Measurements from ENCODE around the gene PTTG1. TPM values are rescaled to one million over a fixed set of nuclear protein-coding genes. Genes with fewer than 3 reads are reported as not detected.
A peak's percentile ranks its signal among the peaks of the same experiment; 100 is the strongest.

PTTG1 gene
- total and polyA plus RNA-seq, 9 of the 15 experiments (the other 6 are each of a cell fraction or from before 2014, with no cell fraction given), result 193 to 1,088 (median 349) TPM

- TF ChIP-seq NRF1 (conservative IDR thresholded peaks at IDR 0.05 in 1 of 2, IDR thresholded peaks at IDR 0.05 in 1 of 2), result peak; percentile 94 to 95
- TF ChIP-seq RBM14 (IDR thresholded peaks at IDR 0.05; ENCODE audit: borderline replicate concordance, insufficient read depth, low read depth, low read length), result no peak
- TF ChIP-seq ARID1B (IDR thresholded peaks at IDR 0.05), result peak; percentile 47; the same call in 1 of the 2 replicates
- TF ChIP-seq SMARCE1 (IDR thresholded peaks at IDR 0.05), result peak; percentile 50
- no peak for TF ChIP-seq CBX1 (IDR thresholded peaks at IDR 0.05; ENCODE audit: low read depth)
- no peak for TF ChIP-seq GABPB2 (CRISPR knock-in tag; conservative IDR thresholded peaks at IDR 0.05)
- no peak for TF ChIP-seq EHMT2 (IDR thresholded peaks at IDR 0.05)
- TF ChIP-seq ZC3H11A (IDR thresholded peaks at IDR 0.05; ENCODE audit: low read depth, low read length), result 0 out of 2 replicates have a peak, but pooled peaks have one; percentile 10
- no peak for TF ChIP-seq ATF1 (CRISPR knock-in tag; IDR thresholded peaks at IDR 0.05)
- TF ChIP-seq ATF1 (tag; IDR thresholded peaks at IDR 0.05), result no peak
- peak; percentile 47 for TF ChIP-seq CCNT2 (IDR thresholded peaks at IDR 0.05; ENCODE audit: borderline replicate concordance, extremely low read depth, insufficient read length, low read depth, low read length)
- TF ChIP-seq ZFX (CRISPR knock-in tag; IDR thresholded peaks at IDR 0.05), result peak; percentile 100
- TF ChIP-seq MXI1 (IDR thresholded peaks at IDR 0.05; ENCODE audit: low read depth, low read length), result no peak
- no peak for TF ChIP-seq ADNP (tag; IDR thresholded peaks at IDR 0.05)
- TF ChIP-seq POLR2H (tag; IDR thresholded peaks at IDR 0.05; ENCODE audit: low read depth), result peak; percentile 89
- TF ChIP-seq CHD1 (IDR thresholded peaks at IDR 0.05; ENCODE audit: low read length), result no peak
- no peak for TF ChIP-seq PHB2 (IDR thresholded peaks at IDR 0.05; ENCODE audit: low read depth)
- TF ChIP-seq, protein P1, sequence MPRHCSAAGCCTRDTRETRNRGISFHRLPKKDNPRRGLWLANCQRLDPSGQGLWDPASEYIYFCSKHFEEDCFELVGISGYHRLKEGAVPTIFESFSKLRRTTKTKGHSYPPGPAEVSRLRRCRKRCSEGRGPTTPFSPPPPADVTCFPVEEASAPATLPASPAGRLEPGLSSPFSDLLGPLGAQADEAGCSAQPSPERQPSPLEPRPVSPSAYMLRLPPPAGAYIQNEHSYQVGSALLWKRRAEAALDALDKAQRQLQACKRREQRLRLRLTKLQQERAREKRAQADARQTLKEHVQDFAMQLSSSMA (CRISPR knock-in tag; IDR thresholded peaks at IDR 0.05), result no peak
- TF ChIP-seq, protein P2, sequence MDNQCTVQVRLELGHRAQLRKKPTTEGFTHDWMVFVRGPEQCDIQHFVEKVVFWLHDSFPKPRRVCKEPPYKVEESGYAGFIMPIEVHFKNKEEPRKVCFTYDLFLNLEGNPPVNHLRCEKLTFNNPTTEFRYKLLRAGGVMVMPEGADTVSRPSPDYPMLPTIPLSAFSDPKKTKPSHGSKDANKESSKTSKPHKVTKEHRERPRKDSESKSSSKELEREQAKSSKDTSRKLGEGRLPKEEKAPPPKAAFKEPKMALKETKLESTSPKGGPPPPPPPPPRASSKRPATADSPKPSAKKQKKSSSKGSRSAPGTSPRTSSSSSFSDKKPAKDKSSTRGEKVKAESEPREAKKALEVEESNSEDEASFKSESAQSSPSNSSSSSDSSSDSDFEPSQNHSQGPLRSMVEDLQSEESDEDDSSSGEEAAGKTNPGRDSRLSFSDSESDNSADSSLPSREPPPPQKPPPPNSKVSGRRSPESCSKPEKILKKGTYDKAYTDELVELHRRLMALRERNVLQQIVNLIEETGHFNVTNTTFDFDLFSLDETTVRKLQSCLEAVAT (IDR thresholded peaks at IDR 0.05), result no peak; a peak in 1 of 4 replicates
- TF ChIP-seq KDM1A (IDR thresholded peaks at IDR 0.05), result peak in 1 of 2 experiments; percentile 35; a peak in 1 of 4 replicates
- no peak for TF ChIP-seq XRCC5 (IDR thresholded peaks at IDR 0.05; ENCODE audit: low read depth, low read length)
- no peak for TF ChIP-seq CCAR2 (IDR thresholded peaks at IDR 0.05; ENCODE audit: low read depth, low read length)
- TF ChIP-seq NFE2 (IDR thresholded peaks at IDR 0.05; ENCODE audit: low read depth), result no peak
- no peak for TF ChIP-seq SP1 (CRISPR knock-in tag; IDR thresholded peaks at IDR 0.05)
- TF ChIP-seq ZNF395 (CRISPR knock-in tag; IDR thresholded peaks at IDR 0.05), result peak; percentile 52; the same call in 1 of the 2 replicates
- no peak for TF ChIP-seq ZNF224 (CRISPR knock-in tag; IDR thresholded peaks at IDR 0.05)
Observed at GRCh38 chr5:160399402-160400353, 22.0 kb upstream of the PTTG1 start, which contains the start of gene FAM200C (continued).

Measured in K562 (cell line).